ENCODE results near the gene HORMAD1. TPM values are rescaled to one million over a fixed set of nuclear protein-coding genes. Genes with fewer than 3 reads are reported as not detected.

HORMAD1 gene
- total RNA-seq, 1 experiment from 2014 or later: not detected

DNA sequence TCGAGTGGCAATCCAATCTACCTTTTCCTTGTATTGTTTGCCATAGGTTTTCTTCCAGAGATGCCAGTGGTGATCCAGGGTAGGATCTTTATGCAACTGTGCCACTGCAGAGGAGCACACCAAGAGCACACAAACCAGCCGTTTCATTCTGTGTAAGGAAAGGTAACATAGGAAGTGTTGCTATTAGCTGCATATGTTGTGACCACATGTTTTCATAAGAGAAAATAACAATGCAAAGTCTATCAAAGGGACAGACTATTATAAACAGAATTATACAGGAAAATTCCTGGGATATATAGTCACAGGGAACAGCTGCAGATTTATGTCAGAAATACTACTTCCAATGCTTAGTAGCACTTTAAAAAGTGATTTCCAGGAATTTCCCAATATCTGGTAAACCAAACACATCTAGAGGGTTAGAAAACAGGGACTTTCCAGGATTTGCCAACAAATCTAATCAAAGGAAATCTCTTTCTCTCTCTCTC is 44.0 kb upstream of the HORMAD1 start:
- H3K27me3 ChIP-seq (replicated peaks; ENCODE audit: control insufficient read depth, insufficient read depth, low read length): no peaks in the 10 kb centered on the region
- no peaks in the 10 kb centered on the region for H3K9me3 Mint-ChIP-seq (ENCODE audit: unreplicated experiment)
- BruUV-seq (replicated peaks): no TSS peak
- H3K4me1 ChIP-seq: no peaks in the 10 kb centered on the region
- H3K27ac Mint-ChIP-seq (ENCODE audit: unreplicated experiment): no peak overlapping the region
- H3K4me3 Mint-ChIP-seq (ENCODE audit: unreplicated experiment): no peak overlapping the region
- H3K9me3 ChIP-seq: no peaks in the 10 kb centered on the region; the same call in 1 of the 2 replicates
- no peak for DNase-seq
- intact Hi-C loops (cut with micrococcal nuclease; ENCODE audit: unreplicated experiment): loop anchor here (5.0 to 10.0 kb wide), 2 partner anchors 48 to 50 kb away; no protein-coding TSS in a partner anchor
- no peaks in the 10 kb centered on the region for H3K27me3 Mint-ChIP-seq (ENCODE audit: insufficient read depth, unreplicated experiment)
- H3K36me3 Mint-ChIP-seq (ENCODE audit: insufficient read depth, unreplicated experiment): no peaks in the 10 kb centered on the region
- no peaks in the 10 kb centered on the region for H3K4me1 Mint-ChIP-seq (ENCODE audit: low read depth, unreplicated experiment)
- ChIA-PET POLR2A (no interaction called here), CTCF (no interaction called here)
- H3K4me3 ChIP-seq (ENCODE audit: low read depth, low read length): no peak overlapping the region
- no peaks in the 10 kb centered on the region for H3K36me3 ChIP-seq (ENCODE audit: control insufficient read depth, insufficient read depth, low read length)
- TF ChIP-seq, protein P1, sequence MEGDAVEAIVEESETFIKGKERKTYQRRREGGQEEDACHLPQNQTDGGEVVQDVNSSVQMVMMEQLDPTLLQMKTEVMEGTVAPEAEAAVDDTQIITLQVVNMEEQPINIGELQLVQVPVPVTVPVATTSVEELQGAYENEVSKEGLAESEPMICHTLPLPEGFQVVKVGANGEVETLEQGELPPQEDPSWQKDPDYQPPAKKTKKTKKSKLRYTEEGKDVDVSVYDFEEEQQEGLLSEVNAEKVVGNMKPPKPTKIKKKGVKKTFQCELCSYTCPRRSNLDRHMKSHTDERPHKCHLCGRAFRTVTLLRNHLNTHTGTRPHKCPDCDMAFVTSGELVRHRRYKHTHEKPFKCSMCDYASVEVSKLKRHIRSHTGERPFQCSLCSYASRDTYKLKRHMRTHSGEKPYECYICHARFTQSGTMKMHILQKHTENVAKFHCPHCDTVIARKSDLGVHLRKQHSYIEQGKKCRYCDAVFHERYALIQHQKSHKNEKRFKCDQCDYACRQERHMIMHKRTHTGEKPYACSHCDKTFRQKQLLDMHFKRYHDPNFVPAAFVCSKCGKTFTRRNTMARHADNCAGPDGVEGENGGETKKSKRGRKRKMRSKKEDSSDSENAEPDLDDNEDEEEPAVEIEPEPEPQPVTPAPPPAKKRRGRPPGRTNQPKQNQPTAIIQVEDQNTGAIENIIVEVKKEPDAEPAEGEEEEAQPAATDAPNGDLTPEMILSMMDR (IDR thresholded peaks at IDR 0.05; ENCODE audit: insufficient read depth in 1 of 2, low read depth in 1 of 2, low read length in 1 of 2, severe bottlenecking in 1 of 2, unreplicated experiment in 1 of 2): no peak

DNA sequence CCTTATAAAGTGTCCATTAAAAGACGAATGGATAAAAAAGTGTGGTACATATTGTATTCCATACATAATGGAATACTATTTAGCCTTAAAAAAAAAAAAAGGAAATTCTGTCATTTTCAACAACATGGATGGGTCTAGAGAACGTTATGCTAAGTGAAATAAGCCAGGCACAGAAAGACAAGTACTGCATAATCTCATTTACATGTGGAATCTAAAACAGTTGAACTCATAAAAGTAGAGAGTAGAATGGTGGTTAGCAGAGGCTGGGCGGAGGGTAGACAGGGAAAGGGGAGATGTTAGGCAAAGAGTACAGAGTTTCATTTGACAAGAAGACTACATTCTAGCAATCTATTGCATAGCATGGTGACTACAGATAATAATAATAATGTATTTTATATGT is 42.3 kb upstream of the HORMAD1 start:
- Histone ChIP-seq H3K9me3 (no peaks in the 10 kb centered on the region; the same call in 1 of the 2 replicates), H3K4me3 (ENCODE audit: low read depth, low read length) (no peak overlapping the region), H3K4me1 (no peaks in the 10 kb centered on the region), H3K36me3 (ENCODE audit: control insufficient read depth, insufficient read depth, low read length) (no peaks in the 10 kb centered on the region), H3K27me3 (replicated peaks; ENCODE audit: control insufficient read depth, insufficient read depth, low read length) (no peaks in the 10 kb centered on the region)
- intact Hi-C loops (cut with micrococcal nuclease; ENCODE audit: unreplicated experiment): loop anchor here (5.0 to 10.0 kb wide), 2 partner anchors 48 to 49 kb away; no protein-coding TSS in a partner anchor
- H3K27me3 Mint-ChIP-seq (ENCODE audit: insufficient read depth, unreplicated experiment): no peaks in the 10 kb centered on the region
- ChIA-PET POLR2A (no interaction called here), CTCF (interaction anchor here (0.6 kb wide), 1 partner anchor 349 kb away, joined by 3 read pairs; no protein-coding TSS in a partner anchor)
- BruUV-seq (replicated peaks): no TSS peak
- no peaks in the 10 kb centered on the region for H3K4me1 Mint-ChIP-seq (ENCODE audit: low read depth, unreplicated experiment)
- TF ChIP-seq, protein P1 (IDR thresholded peaks at IDR 0.05; ENCODE audit: insufficient read depth in 1 of 2, low read depth in 1 of 2, low read length in 1 of 2, severe bottlenecking in 1 of 2, unreplicated experiment in 1 of 2): no peak
- H3K4me3 Mint-ChIP-seq (ENCODE audit: unreplicated experiment): no peak overlapping the region
- H3K36me3 Mint-ChIP-seq (ENCODE audit: insufficient read depth, unreplicated experiment): no peaks in the 10 kb centered on the region
- no peak overlapping the region for H3K27ac Mint-ChIP-seq (ENCODE audit: unreplicated experiment)
- DNase-seq: no peak
- no peaks in the 10 kb centered on the region for H3K9me3 Mint-ChIP-seq (ENCODE audit: unreplicated experiment)

DNA sequence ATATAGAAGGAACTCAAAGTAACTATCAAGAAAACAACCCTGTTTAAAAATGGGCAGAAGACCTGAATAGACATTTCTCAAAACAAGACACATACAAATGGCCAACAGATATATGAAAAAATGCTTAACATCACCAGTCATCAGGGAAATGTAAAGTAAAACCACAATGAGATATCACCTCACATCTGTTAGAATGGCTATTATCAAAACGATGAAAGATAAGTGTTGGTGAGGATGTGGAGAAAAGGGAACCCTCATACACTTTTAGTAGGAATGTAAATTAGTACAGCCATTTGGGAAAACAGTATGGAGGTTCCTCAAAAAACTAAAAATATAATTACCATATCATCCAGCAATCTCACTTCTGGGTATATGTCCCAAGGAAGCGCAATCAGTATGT is 41.9 kb upstream of the HORMAD1 start:
- no peaks in the 10 kb centered on the region for H3K9me3 Mint-ChIP-seq (ENCODE audit: unreplicated experiment)
- no peaks in the 10 kb centered on the region; the same call in 1 of the 2 replicates for H3K9me3 ChIP-seq
- H3K27me3 Mint-ChIP-seq (ENCODE audit: insufficient read depth, unreplicated experiment): no peaks in the 10 kb centered on the region
- no peak for DNase-seq
- H3K4me1 Mint-ChIP-seq (ENCODE audit: low read depth, unreplicated experiment): no peaks in the 10 kb centered on the region
- H3K4me3 Mint-ChIP-seq (ENCODE audit: unreplicated experiment): no peak overlapping the region
- intact Hi-C loops (cut with micrococcal nuclease; ENCODE audit: unreplicated experiment): loop anchor here (5.0 to 10.0 kb wide), 2 partner anchors 48 to 50 kb away; no protein-coding TSS in a partner anchor
- H3K36me3 ChIP-seq (ENCODE audit: control insufficient read depth, insufficient read depth, low read length): no peaks in the 10 kb centered on the region
- H3K27ac Mint-ChIP-seq (ENCODE audit: unreplicated experiment): no peak overlapping the region
- H3K4me3 ChIP-seq (ENCODE audit: low read depth, low read length): no peak overlapping the region
- no TSS peak for BruUV-seq (replicated peaks)
- H3K27me3 ChIP-seq (replicated peaks; ENCODE audit: control insufficient read depth, insufficient read depth, low read length): no peaks in the 10 kb centered on the region
- CTCF ChIA-PET: interaction anchor here (0.6 kb wide), 1 partner anchor 350 kb away, joined by 3 read pairs; no protein-coding TSS in a partner anchor
- no peaks in the 10 kb centered on the region for H3K4me1 ChIP-seq
- no peaks in the 10 kb centered on the region for H3K36me3 Mint-ChIP-seq (ENCODE audit: insufficient read depth, unreplicated experiment)
- TF ChIP-seq, protein P1 (IDR thresholded peaks at IDR 0.05; ENCODE audit: insufficient read depth in 1 of 2, low read depth in 1 of 2, low read length in 1 of 2, severe bottlenecking in 1 of 2, unreplicated experiment in 1 of 2): no peak
- POLR2A ChIA-PET: no interaction called here
